Activated B cell treated with CpG ODN at 0.5 μM for 24 hours (primary cell): ENCODE measurements around the gene CTDSP1. TPM values are rescaled to one million over a fixed set of nuclear protein-coding genes. Genes with fewer than 3 reads are reported as not detected.

Source experiments
- ATAC-seq: fragments of 200-7000 bp; cut with Tn5 transposase; one replicate; pipeline ENCODE4 v1.10.0; 2021; ENCODE audit warnings: low read depth, mild to moderate bottlenecking, moderate library complexity
- CTCF ChIA-PET: fragments of 350-600 bp; sonication (Branson Sonifier 250); formaldehyde crosslinking; loops from one replicate; lab custom pipeline; 2021; ENCODE audit warnings: antibody characterized with exemption; lab: Charles Lee
- POLR2A ChIA-PET: fragments of 350-600 bp; sonication (Branson Sonifier 250); formaldehyde crosslinking; loops from one replicate; lab custom pipeline; 2021; ENCODE audit warnings: antibody characterized with exemption; lab: Charles Lee
- DNase-seq: peaks from one replicate; pipeline ENCODE4 v3.0.0; 2022
- H3K27ac Mint-ChIP-seq: one replicate; pipeline ENCODE4 v1.8.0; 2020; ENCODE audit warnings: mixed read lengths
- H3K27me3 Mint-ChIP-seq: one replicate; pipeline ENCODE4 v1.8.0; 2021; ENCODE audit warnings: mixed read lengths
- H3K36me3 Mint-ChIP-seq: one replicate; pipeline ENCODE4 v1.8.0; 2021; ENCODE audit warnings: low read depth, mixed read lengths
- H3K4me1 Mint-ChIP-seq: one replicate; pipeline ENCODE4 v1.8.0; 2021; ENCODE audit warnings: mixed read lengths
- H3K4me3 Mint-ChIP-seq: one replicate; pipeline ENCODE4 v1.8.0; 2020; ENCODE audit warnings: mild to moderate bottlenecking, mixed read lengths
- H3K9me3 Mint-ChIP-seq: one replicate; pipeline ENCODE4 v1.8.0; 2020; ENCODE audit warnings: mixed read lengths
- CTCF ChIP-seq: fragments of 200-600 bp; IDR thresholded peaks from one replicate; pipeline ENCODE4 v1.8.0; 2022; ENCODE audit warnings: antibody characterized with exemption, mild to moderate bottlenecking
- intact Hi-C: fragments of 100-400 bp; cut with micrococcal nuclease; formaldehyde crosslinking; loops from one replicate; pipeline ENCODE4 v1.15.1; 2024
- total RNA-seq: library from RNA; stranded (reverse); gene quantifications from 2 replicates; pipeline ENCODE4 v1.2.3, GENCODE V29; 2022

Gene CTDSP1
- total RNA-seq, 1 donor from 2014 or later, result 118 TPM

GRCh38 chr2:218445602-218446001, 45.9 kb downstream of the CTDSP1 start:
- H3K36me3 Mint-ChIP-seq, result peaks cover 37% of the 10 kb centered on the region
- ATAC-seq (no peak), DNase-seq (no peak)
- intact Hi-C loops, result no loop called here
- H3K27me3 Mint-ChIP-seq, result no peaks in the 10 kb centered on the region
- no peaks in the 10 kb centered on the region for H3K4me1 Mint-ChIP-seq
- CTCF ChIA-PET, result no interaction called here
- no peaks in the 10 kb centered on the region for H3K9me3 Mint-ChIP-seq
- POLR2A ChIA-PET, result interaction anchor here (0.6 kb wide), 1 partner anchor 10 kb away, joined by 3 read pairs; no protein-coding TSS in a partner anchor
- no peak overlapping the region for H3K4me3 Mint-ChIP-seq
- TF ChIP-seq CTCF, result no peak
- no peak overlapping the region for H3K27ac Mint-ChIP-seq

DNA sequence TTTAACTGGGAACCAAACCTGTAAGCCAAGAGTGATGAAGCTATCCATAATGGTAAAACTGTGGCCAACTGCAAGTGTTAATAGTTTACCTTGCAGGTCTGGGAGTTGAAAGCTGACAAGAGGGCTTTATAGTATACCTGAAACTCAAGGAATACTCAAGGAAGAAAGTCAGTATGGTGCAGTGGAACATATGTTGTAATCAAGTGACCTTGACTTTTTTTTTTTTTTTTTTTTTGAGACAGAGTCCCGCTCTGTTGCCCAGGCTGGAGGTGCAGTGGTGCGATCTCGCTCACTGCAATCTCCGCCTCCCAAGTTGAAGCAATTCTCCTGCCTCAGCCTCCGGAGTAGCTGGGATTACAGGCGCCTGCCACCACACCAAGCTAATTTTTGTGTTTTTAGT, 46.9 kb downstream of the CTDSP1 start:
- H3K27me3 Mint-ChIP-seq, result no peaks in the 10 kb centered on the region
- no peaks in the 10 kb centered on the region for H3K9me3 Mint-ChIP-seq
- no peak overlapping the region for H3K27ac Mint-ChIP-seq
- ATAC-seq, result no peak
- no peaks in the 10 kb centered on the region for H3K4me1 Mint-ChIP-seq
- H3K36me3 Mint-ChIP-seq, result peaks cover 41% of the 10 kb centered on the region
- POLR2A ChIA-PET, result interaction anchor here (0.7 kb wide), 1 partner anchor 159 kb away, joined by 3 read pairs; no protein-coding TSS in a partner anchor
- no peak overlapping the region for H3K4me3 Mint-ChIP-seq
- CTCF ChIA-PET, result no interaction called here
- TF ChIP-seq CTCF, result no peak
- no peak for DNase-seq
- intact Hi-C loops, result no loop called here

GRCh38 chr2:218447072-218447471, 47.4 kb downstream of the CTDSP1 start:
- Mint-ChIP-seq H3K36me3 (peaks cover 44% of the 10 kb centered on the region), H3K27ac (no peak overlapping the region), H3K4me3 (no peak overlapping the region), H3K27me3 (no peaks in the 10 kb centered on the region), H3K9me3 (no peaks in the 10 kb centered on the region), H3K4me1 (no peaks in the 10 kb centered on the region)
- intact Hi-C loops, result no loop called here
- TF ChIP-seq CTCF, result no peak
- ChIA-PET POLR2A (interaction anchor here (0.7 kb wide), 1 partner anchor 160 kb away, joined by 3 read pairs; no protein-coding TSS in a partner anchor), CTCF (no interaction called here)
- ATAC-seq (no peak), DNase-seq (no peak)

- CTCF ChIA-PET, result no interaction called here
- intact Hi-C loops, result no loop called here
These were observed 49.3 kb downstream of the CTDSP1 start for GRCh38 chr2:218448934-218449333.

GRCh38 chr2:218452079-218452478, 52.4 kb downstream of the CTDSP1 start:
- H3K27ac Mint-ChIP-seq, result no peak overlapping the region
- DNase-seq (no peak), ATAC-seq (no peak)
- CTCF ChIA-PET, result no interaction called here
- peaks cover 4% of the 10 kb centered on the region for H3K4me1 Mint-ChIP-seq
- no peak for TF ChIP-seq CTCF
- POLR2A ChIA-PET, result no interaction called here
- H3K36me3 Mint-ChIP-seq, result peaks cover 73% of the 10 kb centered on the region
- no peak overlapping the region for H3K4me3 Mint-ChIP-seq
- H3K9me3 Mint-ChIP-seq, result peaks cover 8% of the 10 kb centered on the region
- intact Hi-C loops, result no loop called here
- H3K27me3 Mint-ChIP-seq, result no peaks in the 10 kb centered on the region

More at GRCh38 chr2:218448934-218449333, 49.3 kb downstream of the CTDSP1 start:
- Mint-ChIP-seq H3K36me3 (peaks cover 54% of the 10 kb centered on the region), H3K9me3 (no peaks in the 10 kb centered on the region), H3K27ac (no peak overlapping the region), H3K4me3 (no peak overlapping the region), H3K27me3 (no peaks in the 10 kb centered on the region), H3K4me1 (no peaks in the 10 kb centered on the region)
- POLR2A ChIA-PET, result no interaction called here
- TF ChIP-seq CTCF, result no peak
- ATAC-seq (no peak), DNase-seq (no peak)

Other genes starting within 250 kb of the CTDSP1 start
- gene CXCR1, start 232.9 kb upstream of the CTDSP1 start, total RNA-seq, result not detected in 2 replicates
- 711 and 737 TPM in 2 replicates for gene ARPC2, start 182.7 kb upstream of the CTDSP1 start, total RNA-seq
- gene GPBAR1, start 138.9 kb upstream of the CTDSP1 start, total RNA-seq, result 0.67 and 0.81 TPM in 2 replicates
- gene AAMP, start 129.7 kb upstream of the CTDSP1 start, total RNA-seq, result 63.4 and 63.6 TPM in 2 replicates
- 21.0 and 23.7 TPM in 2 replicates for gene PNKD, start 129.3 kb upstream of the CTDSP1 start, total RNA-seq
- gene TMBIM1, start 107.4 kb upstream of the CTDSP1 start, total RNA-seq, result 40.7 and 45.0 TPM in 2 replicates
- not detected in 2 replicates for gene CATIP, start 43.0 kb upstream of the CTDSP1 start, total RNA-seq
- gene SLC11A1, start 17.6 kb upstream of the CTDSP1 start, total RNA-seq, result 0.89 and 0.93 TPM in 2 replicates
- 0.07 TPM in 1 of 2 replicates, not detected in the other for gene VIL1, start 19.3 kb downstream of the CTDSP1 start, total RNA-seq
- gene USP37, start 168.5 kb downstream of the CTDSP1 start, total RNA-seq, result 14.3 and 23.1 TPM in 2 replicates
- 60.5 and 74.4 TPM in 2 replicates for gene CNOT9, start 169.0 kb downstream of the CTDSP1 start, total RNA-seq
- 0.64 and 1.0 TPM in 2 replicates for gene PLCD4, start 208.0 kb downstream of the CTDSP1 start, total RNA-seq